NCI-H2081 (cell line): ENCODE results near the gene IL22RA2.

ENCODE experiments used
- DNase-seq, 2 experiments: peaks; one replicate each; lab custom pipeline; 2025; lab: John Stamatoyannopoulos, UW

Gene IL22RA2

GRCh38 chr6:137095651-137096238 is 77.7 kb downstream of the IL22RA2 start:
- no peak for DNase-seq

GRCh38 chr6:137095093-137095492 is 78.4 kb downstream of the IL22RA2 start:
- DNase-seq = no peak

GRCh38 chr6:137094411-137095008 is 78.9 kb downstream of the IL22RA2 start:
- DNase-seq = peak; percentile 45 to 65
